DND-41 (cell line): ENCODE data around the gene CUBN.

Experiments
- CTCF ChIP-seq: IDR thresholded peaks from 2 replicates; pipeline ENCODE4 v1.5.1; 2012; ENCODE audit warnings: borderline replicate concordance, low read length, moderate library complexity, mild to moderate bottlenecking; ENCODE audit not compliant: poor library complexity, severe bottlenecking; ENCODE audit errors: extremely low read depth
- EZH2 ChIP-seq: IDR thresholded peaks from 3 replicates; pipeline ENCODE4 v1.6.1; 2012; ENCODE audit warnings: borderline replicate concordance, low read depth, mild to moderate bottlenecking, moderate library complexity, low read length, inconsistent platforms; ENCODE audit not compliant: severe bottlenecking

- TF ChIP-seq CTCF: no peak
- TF ChIP-seq EZH2: no peak
Observed at GRCh38 chr10:16811292-16811691, 318.3 kb downstream of the CUBN start.
